Fibroblast of lung (primary cell): ENCODE results near the gene CENPU. TPM values are rescaled to one million over a fixed set of nuclear protein-coding genes. Genes with fewer than 3 reads are reported as not detected.

Experiments
- DNase-seq, 2 donors: peaks; one replicate each; pipeline versions ENCODE4 v3.0.0 to v3.0.0-alpha.2; 2010; ENCODE audit warnings: low read depth in 2 of 2
- H2AFZ ChIP-seq: 2 replicates; pipeline ENCODE4 v1.5.1; 2012; ENCODE audit warnings: low read length, control low read depth, inconsistent platforms
- H3K27ac ChIP-seq: 2 replicates; pipeline ENCODE4 v1.5.1; 2011; ENCODE audit warnings: low read length, control low read depth; ENCODE audit not compliant: insufficient read depth
- H3K27me3 ChIP-seq: 2 replicates; pipeline ENCODE4 v1.5.1; 2011; ENCODE audit warnings: mild to moderate bottlenecking, low read length; ENCODE audit not compliant: control insufficient read depth, insufficient read depth
- H3K36me3 ChIP-seq: 2 replicates; pipeline ENCODE4 v1.5.1; 2011; ENCODE audit warnings: low read length; ENCODE audit not compliant: control insufficient read depth, insufficient read depth
- H3K4me1 ChIP-seq: 2 replicates; pipeline ENCODE4 v1.5.1; 2011; ENCODE audit warnings: low read length; ENCODE audit not compliant: control insufficient read depth, insufficient read depth; ENCODE audit errors: extremely low read depth
- H3K4me2 ChIP-seq: 2 replicates; pipeline ENCODE4 v1.5.1; 2011; ENCODE audit warnings: low read length, control low read depth; ENCODE audit not compliant: insufficient read depth; ENCODE audit errors: extremely low read depth
- H3K4me3 ChIP-seq, 4 experiments: fragments of 200-600 bp in 1 of 4; sonication (generic) in 1 of 4; replicated peaks in 1 of 4; 2 replicates each; pipeline ENCODE4 v1.5.1; 2011 to 2016; ENCODE audit warnings: low read length in 4 of 4, low read depth in 3 of 4, mild to moderate bottlenecking in 3 of 4, control low read depth in 2 of 4, inconsistent platforms in 1 of 4, mixed read lengths in 1 of 4; ENCODE audit not compliant: insufficient read depth in 1 of 4; ENCODE audit errors: control extremely low read depth in 1 of 4
- H3K79me2 ChIP-seq: 2 replicates; pipeline ENCODE4 v1.5.1; 2012; ENCODE audit warnings: mild to moderate bottlenecking, low read length, inconsistent platforms; ENCODE audit not compliant: control insufficient read depth, insufficient read depth
- H3K9ac ChIP-seq: 2 replicates; pipeline ENCODE4 v1.5.1; 2011; ENCODE audit warnings: mild to moderate bottlenecking, low read length, control low read depth; ENCODE audit not compliant: insufficient read depth
- H3K9me3 ChIP-seq: 2 replicates; pipeline ENCODE4 v1.5.1; 2012; ENCODE audit warnings: low read depth, low read length; ENCODE audit not compliant: control insufficient read depth, insufficient read depth
- H4K20me1 ChIP-seq: 2 replicates; pipeline ENCODE4 v1.5.1; 2011; ENCODE audit warnings: low read length; ENCODE audit not compliant: control insufficient read depth, insufficient read depth; ENCODE audit errors: extremely low read depth
- EZH2 ChIP-seq: IDR thresholded peaks from 2 replicates; pipeline ENCODE4 v1.5.1; 2012; ENCODE audit warnings: low read length, control low read depth, mild to moderate bottlenecking; ENCODE audit errors: missing control alignments
- polyA plus RNA-seq, 2 donors: library from polyadenylated mRNA; depleted of rRNA in 1 of 2; stranded (reverse) in 1 of 2; unstranded in 1 of 2; fragments of >200 nt; gene quantifications; 2 replicates each; pipeline ENCODE4 v1.2.1, GENCODE V29; 2011 to 2012; ENCODE audit warnings: missing spikeins in 1 of 2
- total RNA-seq: library from RNA; depleted of rRNA; stranded (reverse); fragments of >200 nt; gene quantifications from 2 replicates; pipeline ENCODE4 v1.2.1, GENCODE V29; 2014
- TF ChIP-seq, protein P1 (sequence below), 2 donors: IDR thresholded peaks in 1 of 2; conservative IDR thresholded peaks in 1 of 2; 1 replicate in 1 of 2; 2 replicates in 1 of 2; pipeline ENCODE4 v1.5.1; 2011 to 2012; ENCODE audit warnings: low read length in 2 of 2, control low read depth in 1 of 2, inconsistent platforms in 1 of 2, low read depth in 1 of 2, mild to moderate bottlenecking in 1 of 2

CENPU gene
- total and polyA plus RNA-seq, 2 donors (not counting 1 experiment from before 2014, with no cell fraction given) = 6.4 to 15.5 TPM

- Histone ChIP-seq H3K27ac (no peak overlapping the region), H3K36me3 (no peaks in the 10 kb centered on the region), H3K4me1 (peaks cover 11% of the 10 kb centered on the region), H3K79me2 (peaks cover 25% of the 10 kb centered on the region), H2AFZ (no peak overlapping the region), H3K4me2 (no peak overlapping the region), H3K27me3 (no peaks in the 10 kb centered on the region), H4K20me1 (no peaks in the 10 kb centered on the region), H3K9ac (no peak overlapping the region), H3K9me3 (no peaks in the 10 kb centered on the region), H3K4me3 (no peak overlapping the region)
- no peak for DNase-seq
- no peak for TF ChIP-seq EZH2
- TF ChIP-seq, protein P1, sequence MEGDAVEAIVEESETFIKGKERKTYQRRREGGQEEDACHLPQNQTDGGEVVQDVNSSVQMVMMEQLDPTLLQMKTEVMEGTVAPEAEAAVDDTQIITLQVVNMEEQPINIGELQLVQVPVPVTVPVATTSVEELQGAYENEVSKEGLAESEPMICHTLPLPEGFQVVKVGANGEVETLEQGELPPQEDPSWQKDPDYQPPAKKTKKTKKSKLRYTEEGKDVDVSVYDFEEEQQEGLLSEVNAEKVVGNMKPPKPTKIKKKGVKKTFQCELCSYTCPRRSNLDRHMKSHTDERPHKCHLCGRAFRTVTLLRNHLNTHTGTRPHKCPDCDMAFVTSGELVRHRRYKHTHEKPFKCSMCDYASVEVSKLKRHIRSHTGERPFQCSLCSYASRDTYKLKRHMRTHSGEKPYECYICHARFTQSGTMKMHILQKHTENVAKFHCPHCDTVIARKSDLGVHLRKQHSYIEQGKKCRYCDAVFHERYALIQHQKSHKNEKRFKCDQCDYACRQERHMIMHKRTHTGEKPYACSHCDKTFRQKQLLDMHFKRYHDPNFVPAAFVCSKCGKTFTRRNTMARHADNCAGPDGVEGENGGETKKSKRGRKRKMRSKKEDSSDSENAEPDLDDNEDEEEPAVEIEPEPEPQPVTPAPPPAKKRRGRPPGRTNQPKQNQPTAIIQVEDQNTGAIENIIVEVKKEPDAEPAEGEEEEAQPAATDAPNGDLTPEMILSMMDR (conservative IDR thresholded peaks at IDR 0.05 in 1 of 2, IDR thresholded peaks at IDR 0.05 in 1 of 2; ENCODE audit: low read depth in 1 of 2, low read length in 2 of 2) = no peak
Measured at GRCh38 chr4:184651899-184652298, 82.0 kb downstream of the CENPU start.

GRCh38 chr4:184649971-184650855 lies 83.7 kb downstream of the CENPU start:
- no peak for TF ChIP-seq EZH2
- TF ChIP-seq, protein P1 (conservative IDR thresholded peaks at IDR 0.05 in 1 of 2, IDR thresholded peaks at IDR 0.05 in 1 of 2; ENCODE audit: low read depth in 1 of 2, low read length in 2 of 2) = no peak
- peaks cover 40% of the 10 kb centered on the region for H3K79me2 ChIP-seq
- no peaks in the 10 kb centered on the region for H3K27me3 ChIP-seq
- H3K4me2 ChIP-seq = peak overlapping the region; percentile 94
- DNase-seq = peak; percentile 47 to 55
- H3K9me3 ChIP-seq = no peaks in the 10 kb centered on the region
- H3K4me1 ChIP-seq = peaks cover 11% of the 10 kb centered on the region
- H4K20me1 ChIP-seq = no peaks in the 10 kb centered on the region
- peak overlapping the region; percentile 50 to 84 (median 70) for H3K4me3 ChIP-seq
- peak overlapping the region; percentile 62 for H3K9ac ChIP-seq
- peak overlapping the region; percentile 84 for H3K27ac ChIP-seq
- H3K36me3 ChIP-seq = no peaks in the 10 kb centered on the region
- peak overlapping the region; percentile 56 for H2AFZ ChIP-seq

DNA sequence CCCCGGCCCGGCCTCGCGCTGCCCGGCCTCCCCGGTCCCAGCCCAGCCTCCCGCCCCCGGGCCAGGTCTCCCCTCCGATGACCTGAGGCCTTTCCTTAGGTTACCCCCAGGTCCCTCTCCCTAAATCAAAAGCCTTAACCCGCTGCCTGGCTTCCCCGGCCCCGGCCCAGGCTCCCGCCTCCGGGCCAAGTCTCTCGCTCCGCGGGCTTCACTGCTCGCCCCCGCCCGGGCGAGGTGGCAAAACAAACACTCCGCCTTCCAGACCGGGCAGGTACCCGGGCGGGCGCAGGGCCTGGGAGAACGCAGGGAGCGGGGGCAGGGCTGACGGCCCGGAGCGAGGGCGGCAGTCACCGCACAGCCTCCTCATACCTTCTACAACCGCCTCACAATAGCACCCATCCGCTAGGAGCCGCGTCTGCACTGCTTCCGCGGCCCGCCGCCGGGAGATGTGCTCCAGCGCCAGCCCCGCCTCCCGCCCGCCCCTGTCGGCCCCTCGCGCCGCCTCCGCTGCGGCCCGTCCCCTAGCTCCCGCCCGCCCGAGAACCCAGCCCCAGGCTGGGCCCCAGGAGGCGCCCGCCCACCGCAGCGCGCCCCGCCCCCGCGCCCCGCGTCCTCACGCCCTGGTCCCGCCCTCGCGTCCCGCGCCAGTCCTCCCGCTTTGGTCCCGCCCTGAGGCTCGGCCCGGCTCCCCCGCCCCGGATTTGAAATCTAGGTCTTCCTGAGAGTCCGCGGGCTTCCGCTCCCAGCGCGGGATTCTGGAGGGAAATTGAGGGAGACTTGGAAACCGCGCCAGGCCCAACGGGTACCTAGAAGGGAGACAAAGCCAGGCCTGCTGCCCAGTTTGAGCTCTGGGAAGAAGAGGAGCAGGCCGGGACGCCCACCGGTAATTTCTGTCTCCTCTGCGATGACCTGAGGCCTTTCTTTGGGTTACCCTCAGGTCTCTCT lies 84.6 kb downstream of the CENPU start, which contains the start of the genes CASP3 and PRIMPOL:
CASP3 (minus strand) TSS at position 422 of the 945 bp plus-strand sequence. CDS start 10,994 bp downstream, outside the sequence.
PRIMPOL (plus strand) TSS at position 713 of the 945 bp plus-strand sequence. CDS start 7,403 bp downstream, outside the sequence.
- H3K27ac ChIP-seq = peak within 1 kb of the TSS; percentile 84

More for the DNA sequence above, 84.6 kb downstream of the CENPU start, which contains the start of the genes CASP3 and PRIMPOL:
- TF ChIP-seq EZH2 = no peak
- TF ChIP-seq, protein P1 (conservative IDR thresholded peaks at IDR 0.05 in 1 of 2, IDR thresholded peaks at IDR 0.05 in 1 of 2; ENCODE audit: low read depth in 1 of 2, low read length in 2 of 2) = peak in 1 of 2 donors; percentile 3
- Histone ChIP-seq H3K9me3 (no peaks in the 10 kb centered on the region), H4K20me1 (no peaks in the 10 kb centered on the region), H3K36me3 (no peaks in the 10 kb centered on the region), H3K4me3 (peak within 1 kb of the TSS; percentile 53 to 90 (median 82)), H3K79me2 (peaks cover 46% of the 10 kb centered on the region), H2AFZ (peak within 1 kb of the TSS; percentile 56), H3K4me1 (peaks cover 11% of the 10 kb centered on the region), H3K9ac (peak within 1 kb of the TSS; percentile 69), H3K27me3 (no peaks in the 10 kb centered on the region), H3K4me2 (peak within 1 kb of the TSS; percentile 94)
- peak; percentile 92 for DNase-seq
